GM21367 (cell line): Measurements from ENCODE around the gene HDAC8.

Experiments
- ATAC-seq: cut with Tn5 transposase; IDR thresholded peaks from one replicate; pipeline ENCODE4 v1.9.1; 2021; ENCODE audit not compliant: unreplicated experiment

Gene HDAC8

DNA sequence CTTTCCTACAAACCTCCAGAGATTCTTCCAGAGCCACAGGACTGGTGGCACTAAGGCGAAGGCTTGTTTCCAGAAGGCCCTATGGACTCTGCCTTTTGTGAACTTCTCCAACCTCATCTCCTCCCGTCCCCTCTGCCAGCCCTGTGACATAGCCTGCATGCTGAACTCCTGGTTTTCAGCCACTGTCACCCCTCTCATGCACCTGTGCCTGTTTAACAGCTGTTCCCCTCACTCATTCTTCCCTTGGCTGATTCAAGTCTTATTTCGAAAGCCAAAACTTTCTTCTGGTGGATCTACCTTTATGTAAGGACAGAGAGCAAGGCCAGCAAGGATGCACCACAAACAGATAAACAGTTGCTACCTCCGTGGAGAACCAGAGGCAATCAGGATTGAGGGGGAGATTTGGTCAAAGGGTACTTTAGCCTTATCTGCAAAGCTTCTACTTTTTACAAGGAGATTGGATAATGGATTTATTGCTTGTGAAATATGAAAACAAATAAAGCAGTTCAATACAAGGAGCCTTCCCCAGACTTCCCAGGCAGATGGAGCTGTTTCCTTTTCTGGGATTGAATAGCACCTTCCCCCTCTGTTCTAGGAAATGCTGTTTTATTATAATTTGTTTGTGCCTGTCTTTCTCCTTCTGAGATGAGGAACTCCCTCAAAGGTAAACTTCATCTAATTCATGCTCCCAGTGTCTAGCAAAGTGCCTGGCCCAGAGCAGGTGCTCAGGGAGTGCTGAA, 272.6 kb downstream of the HDAC8 start:
- ATAC-seq = no peak

DNA sequence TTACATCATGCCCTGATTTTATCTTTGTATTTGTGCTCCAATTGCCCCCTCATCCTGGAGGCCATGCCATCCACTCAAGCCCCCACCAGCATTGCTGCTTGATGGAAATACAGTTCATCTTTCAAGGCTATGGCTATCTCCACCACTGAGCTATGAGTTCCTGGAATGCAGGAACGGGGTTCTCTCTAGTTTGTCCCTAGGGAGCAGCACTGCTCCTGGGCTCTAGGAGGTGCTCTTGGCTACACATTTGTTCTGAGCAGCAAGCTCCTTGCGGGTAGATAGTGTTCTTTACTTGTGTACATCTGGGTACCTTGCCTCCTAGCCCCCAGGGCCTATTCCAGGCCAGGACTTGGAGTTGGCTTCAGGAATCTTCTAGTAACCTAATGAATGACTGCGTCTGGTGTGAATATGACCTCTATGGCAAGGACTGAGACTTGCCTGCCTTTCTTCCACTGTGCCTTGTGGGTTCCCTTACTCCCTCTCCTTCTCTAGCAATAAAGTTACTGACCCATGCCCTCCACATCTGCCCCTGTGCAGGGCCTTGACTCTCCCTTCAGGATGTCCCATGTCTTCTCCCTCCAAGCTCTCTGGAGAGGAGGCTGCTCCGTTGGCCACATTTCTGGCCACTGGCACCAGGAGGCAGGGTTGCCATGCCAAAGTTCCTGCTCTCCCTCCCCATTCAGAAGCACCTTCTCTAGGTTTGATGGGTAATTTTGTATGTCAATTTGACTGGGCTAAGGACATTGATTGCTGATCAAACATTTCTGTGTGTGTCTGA, 274.5 kb downstream of the HDAC8 start:
- ATAC-seq = peak; percentile 53

GRCh38 chrX:72296991-72297390, 275.7 kb downstream of the HDAC8 start:
- ATAC-seq = no peak

GRCh38 chrX:72295745-72296144, 276.9 kb downstream of the HDAC8 start:
- ATAC-seq = no peak

DNA sequence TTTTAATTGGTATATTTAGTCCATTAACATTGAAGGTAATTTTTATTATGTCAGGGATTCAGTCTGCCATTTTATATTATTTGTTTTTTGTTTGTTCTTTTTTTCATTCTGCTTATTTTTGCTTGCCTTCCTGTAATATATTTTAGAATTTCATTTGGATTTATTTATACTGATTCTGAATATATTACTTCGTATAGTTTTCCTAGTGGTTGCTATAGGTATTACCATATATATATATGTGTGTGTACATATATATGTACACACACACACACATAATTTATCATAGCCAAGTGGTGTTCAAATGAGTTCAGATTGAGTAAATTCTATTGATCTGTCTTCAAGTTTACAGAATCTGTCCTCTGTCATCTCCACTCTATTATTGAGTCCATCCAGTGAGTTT, 278.1 kb downstream of the HDAC8 start:
- ATAC-seq = no peak

DNA sequence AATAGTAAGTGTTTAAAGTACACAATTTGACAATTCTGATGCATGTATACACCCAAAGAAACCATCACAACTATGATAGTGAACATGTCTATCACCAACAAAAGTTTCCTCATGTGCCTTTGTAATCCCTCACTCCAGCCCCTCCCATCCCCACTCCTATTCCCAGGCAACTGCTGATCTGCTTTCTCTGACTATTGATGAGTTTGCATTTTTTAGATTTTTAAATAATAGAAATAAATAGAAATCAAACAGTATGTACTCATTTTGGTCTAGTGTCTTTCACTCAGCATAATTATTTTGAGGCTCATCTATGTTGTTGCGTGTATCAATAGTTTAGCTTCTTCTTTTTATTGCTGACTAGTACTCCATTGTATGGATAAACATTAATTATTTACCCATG, 290.3 kb downstream of the HDAC8 start:
- no peak for ATAC-seq

- ATAC-seq = no peak
These were observed 292.3 kb downstream of the HDAC8 start for GRCh38 chrX:72280321-72280845.
